Smooth muscle cell (in vitro differentiated cells): ENCODE data around the gene EPPIN. TPM values are rescaled to one million over a fixed set of nuclear protein-coding genes. Genes with fewer than 3 reads are reported as not detected.

Experiments
- DNase-seq: peaks from one replicate; lab custom pipeline; 2025; ENCODE audit not compliant: unreplicated experiment; lab: John Stamatoyannopoulos, UW
- H2AFZ ChIP-seq: fragments of 200-600 bp; sonication (generic); 2 replicates; pipeline ENCODE4 v1.6.0; 2016; ENCODE audit warnings: antibody characterized with exemption, low read depth, mild to moderate bottlenecking
- H3F3A ChIP-seq: fragments of 200-600 bp; sonication (generic); 2 replicates; pipeline ENCODE4 v1.6.0; 2017; ENCODE audit warnings: antibody characterized with exemption, low read depth
- H3K27ac ChIP-seq: fragments of 200-600 bp; sonication (generic); 2 replicates; pipeline ENCODE4 v1.5.1; 2016; ENCODE audit warnings: low read depth, mild to moderate bottlenecking
- H3K27me3 ChIP-seq: fragments of 200-600 bp; sonication (generic); 2 replicates; pipeline ENCODE4 v1.6.1; 2016; ENCODE audit warnings: low read depth, mild to moderate bottlenecking
- H3K36me3 ChIP-seq: fragments of 200-600 bp; sonication (generic); 2 replicates; pipeline ENCODE4 v1.5.1; 2016; ENCODE audit warnings: low read depth
- H3K4me1 ChIP-seq: fragments of 200-600 bp; sonication (generic); 2 replicates; pipeline ENCODE4 v1.5.1; 2016; ENCODE audit warnings: low read depth
- H3K4me2 ChIP-seq: fragments of 200-600 bp; sonication (generic); 2 replicates; pipeline ENCODE4 v1.6.0; 2016; ENCODE audit warnings: mild to moderate bottlenecking
- H3K4me3 ChIP-seq: fragments of 200-600 bp; sonication (generic); 2 replicates; pipeline ENCODE4 v1.5.1; 2016; ENCODE audit warnings: mild to moderate bottlenecking
- H3K79me2 ChIP-seq: fragments of 200-600 bp; sonication (generic); 2 replicates; pipeline ENCODE4 v1.6.0; 2016; ENCODE audit warnings: low read depth, mild to moderate bottlenecking
- H3K9ac ChIP-seq: fragments of 200-600 bp; sonication (generic); 2 replicates; pipeline ENCODE4 v1.6.0; 2016; ENCODE audit warnings: low read depth
- H3K9me3 ChIP-seq: fragments of 200-600 bp; sonication (generic); replicated peaks from 2 replicates; pipeline ENCODE4 v1.5.1; 2016; ENCODE audit warnings: low read depth
- H4K20me1 ChIP-seq: fragments of 200-600 bp; sonication (generic); 2 replicates; pipeline ENCODE4 v1.6.0; 2016; ENCODE audit warnings: low read depth
- WGBS: methylation state at CpG from one replicate; pipeline ENCODE4 v1.1.7; 2016; ENCODE audit warnings: low lambda C conversion rate; 5-methylcytosine and 5-hydroxymethylcytosine counted together
- polyA plus RNA-seq: library from polyadenylated mRNA; unstranded; fragments of >200 nt; fragmentation: Nextera tagmentation; extraction: Ambion mirVana; gene quantifications from 2 replicates; pipeline ENCODE4 v1.2.1, GENCODE V29; 2016
- total RNA-seq: library from RNA; depleted of rRNA; stranded (reverse); fragments of >200 nt; gene quantifications from 2 replicates; pipeline ENCODE4 v1.2.3, GENCODE V29; 2014
- TF ChIP-seq, protein P1 (sequence below): fragments of 200-600 bp; sonication (generic); IDR thresholded peaks from 2 replicates; pipeline ENCODE4 v1.5.1; 2017; ENCODE audit warnings: borderline replicate concordance, mild to moderate bottlenecking, antibody characterized with exemption; ENCODE audit not compliant: insufficient read depth, poor library complexity, severe bottlenecking

Gene EPPIN
- total and polyA plus RNA-seq, 2 experiments from 2014 or later, result not detected

DNA sequence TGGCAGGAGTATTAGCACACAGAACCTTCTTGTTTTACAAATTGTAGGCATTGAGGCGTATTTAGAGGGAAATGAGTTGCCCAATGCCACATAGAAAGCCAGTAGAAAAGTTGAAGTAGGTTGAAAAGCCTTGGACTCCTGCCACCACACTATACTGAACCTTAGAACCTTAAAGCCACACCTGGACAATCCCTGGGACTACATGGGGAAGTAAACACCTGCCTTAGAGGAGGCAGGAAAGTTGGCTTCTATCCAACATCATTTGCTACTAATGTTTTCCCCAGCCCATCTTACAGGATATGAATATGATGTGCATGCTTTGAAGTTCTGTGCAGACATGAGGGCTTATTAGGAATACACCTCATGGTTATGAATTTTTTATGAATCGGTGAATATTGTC lies 5.3 kb upstream of the EPPIN start:
- H3K9me3 ChIP-seq, result no peaks in the 10 kb centered on the region
- WGBS, result 89% methylated on average over 2 of the region's 2 CpGs
- H3K79me2 ChIP-seq, result no peaks in the 10 kb centered on the region
- no peaks in the 10 kb centered on the region for H4K20me1 ChIP-seq
- no peak overlapping the region for H3K4me3 ChIP-seq
- TF ChIP-seq, protein P1, sequence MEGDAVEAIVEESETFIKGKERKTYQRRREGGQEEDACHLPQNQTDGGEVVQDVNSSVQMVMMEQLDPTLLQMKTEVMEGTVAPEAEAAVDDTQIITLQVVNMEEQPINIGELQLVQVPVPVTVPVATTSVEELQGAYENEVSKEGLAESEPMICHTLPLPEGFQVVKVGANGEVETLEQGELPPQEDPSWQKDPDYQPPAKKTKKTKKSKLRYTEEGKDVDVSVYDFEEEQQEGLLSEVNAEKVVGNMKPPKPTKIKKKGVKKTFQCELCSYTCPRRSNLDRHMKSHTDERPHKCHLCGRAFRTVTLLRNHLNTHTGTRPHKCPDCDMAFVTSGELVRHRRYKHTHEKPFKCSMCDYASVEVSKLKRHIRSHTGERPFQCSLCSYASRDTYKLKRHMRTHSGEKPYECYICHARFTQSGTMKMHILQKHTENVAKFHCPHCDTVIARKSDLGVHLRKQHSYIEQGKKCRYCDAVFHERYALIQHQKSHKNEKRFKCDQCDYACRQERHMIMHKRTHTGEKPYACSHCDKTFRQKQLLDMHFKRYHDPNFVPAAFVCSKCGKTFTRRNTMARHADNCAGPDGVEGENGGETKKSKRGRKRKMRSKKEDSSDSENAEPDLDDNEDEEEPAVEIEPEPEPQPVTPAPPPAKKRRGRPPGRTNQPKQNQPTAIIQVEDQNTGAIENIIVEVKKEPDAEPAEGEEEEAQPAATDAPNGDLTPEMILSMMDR, result no peak
- no peaks in the 10 kb centered on the region for H3K36me3 ChIP-seq
- H3K27me3 ChIP-seq, result no peaks in the 10 kb centered on the region
- no peaks in the 10 kb centered on the region for H3K4me1 ChIP-seq
- H3K27ac ChIP-seq, result no peak overlapping the region
- H3K4me2 ChIP-seq, result no peak overlapping the region
- H2AFZ ChIP-seq, result no peak overlapping the region
- DNase-seq, result no peak
- H3F3A ChIP-seq, result no peaks in the 10 kb centered on the region
- no peak overlapping the region for H3K9ac ChIP-seq

DNA sequence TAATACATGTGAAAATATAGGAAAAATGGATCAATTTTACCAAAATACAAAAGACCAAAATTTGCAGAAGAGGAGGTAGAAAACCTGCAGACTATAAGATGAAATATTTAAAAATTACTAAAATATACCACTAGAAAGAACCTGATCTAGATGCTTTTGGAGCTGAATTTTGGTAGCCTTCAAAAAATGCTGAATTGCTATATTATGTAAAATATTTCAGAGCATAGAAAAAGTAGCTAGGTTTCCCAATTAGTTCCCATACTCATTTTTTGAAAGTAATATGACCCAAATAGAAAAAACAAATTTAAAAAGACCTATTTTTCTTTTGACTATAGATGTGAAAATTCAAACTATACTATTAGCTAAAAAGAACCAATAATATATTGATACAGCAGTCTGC lies 3.6 kb upstream of the EPPIN start:
- Histone ChIP-seq H3K4me1 (no peaks in the 10 kb centered on the region), H4K20me1 (no peaks in the 10 kb centered on the region), H3K9ac (no peak overlapping the region), H3K4me2 (no peak overlapping the region), H3K27ac (no peak overlapping the region), H2AFZ (no peak overlapping the region), H3K27me3 (no peaks in the 10 kb centered on the region), H3F3A (no peaks in the 10 kb centered on the region), H3K4me3 (no peak overlapping the region), H3K9me3 (no peaks in the 10 kb centered on the region), H3K79me2 (no peaks in the 10 kb centered on the region), H3K36me3 (no peaks in the 10 kb centered on the region)
- DNase-seq, result no peak
- TF ChIP-seq, protein P1, result no peak

DNA sequence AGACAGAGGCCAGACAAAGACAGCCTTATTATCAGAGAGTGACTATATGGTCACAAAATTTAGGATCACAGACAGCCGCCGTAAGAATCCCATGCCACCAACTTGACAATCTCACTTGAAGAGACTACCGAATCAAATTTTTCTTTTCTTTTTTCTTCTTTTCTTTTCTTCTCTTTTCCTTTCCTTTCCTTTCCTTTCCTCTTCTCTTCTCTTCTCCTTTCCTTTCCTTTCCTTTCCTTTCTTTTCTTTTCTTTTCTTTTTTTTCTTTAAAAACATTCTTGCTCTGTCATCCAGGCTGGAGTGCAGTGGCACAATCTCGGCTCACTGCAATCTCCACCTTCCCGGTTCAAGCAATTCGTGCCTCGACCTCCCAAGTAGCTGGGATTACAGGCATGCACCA lies 1.2 kb upstream of the EPPIN start:
- TF ChIP-seq, protein P1, result no peak
- no peak overlapping the region for H2AFZ ChIP-seq
- H3K79me2 ChIP-seq, result no peaks in the 10 kb centered on the region
- no peaks in the 10 kb centered on the region for H3F3A ChIP-seq
- WGBS, result 87% methylated on average over 7 of the region's 7 CpGs
- no peak overlapping the region for H3K4me3 ChIP-seq
- H3K27me3 ChIP-seq, result peaks cover 9% of the 10 kb centered on the region
- H3K4me2 ChIP-seq, result no peak overlapping the region
- H4K20me1 ChIP-seq, result no peaks in the 10 kb centered on the region
- H3K4me1 ChIP-seq, result no peaks in the 10 kb centered on the region
- no peak overlapping the region for H3K9ac ChIP-seq
- H3K36me3 ChIP-seq, result no peaks in the 10 kb centered on the region
- H3K9me3 ChIP-seq, result no peaks in the 10 kb centered on the region
- DNase-seq, result no peak
- no peak overlapping the region for H3K27ac ChIP-seq

DNA sequence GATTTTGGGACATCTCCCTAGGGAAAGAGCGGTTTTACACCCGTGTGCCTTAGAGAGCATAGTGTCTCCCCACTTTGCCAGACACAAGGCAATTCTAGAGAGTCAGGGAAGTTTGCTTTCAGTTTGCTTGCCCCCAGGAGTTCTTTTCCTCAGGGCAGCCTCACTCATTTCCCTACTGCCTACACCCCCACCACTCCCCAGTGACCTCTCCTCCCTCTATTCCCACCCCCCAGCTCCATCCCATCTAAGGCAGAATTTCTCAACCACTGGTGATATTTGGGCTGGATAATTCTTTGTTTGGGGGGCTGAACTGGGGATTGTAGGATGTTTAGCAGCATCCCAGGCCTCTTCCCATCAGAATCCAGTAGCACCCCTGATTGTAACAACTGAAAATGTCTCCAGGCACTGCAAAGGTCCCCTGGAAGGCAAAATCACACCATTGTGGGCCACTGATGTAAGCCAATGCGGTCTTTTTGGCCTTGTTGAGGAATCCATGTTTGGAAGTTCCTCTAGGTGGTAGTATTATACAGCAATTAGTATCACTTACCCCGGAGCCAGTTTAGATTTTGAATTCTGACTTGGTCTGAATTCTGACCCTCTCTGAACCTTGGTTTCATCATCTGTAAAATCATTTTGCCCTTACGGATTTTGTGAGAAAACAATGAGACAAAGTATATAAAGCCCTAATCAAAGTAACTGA lies 1.3 kb downstream of the EPPIN start:
- DNase-seq, result no peak
- H3K4me1 ChIP-seq, result no peaks in the 10 kb centered on the region
- no peak overlapping the region for H3K27ac ChIP-seq
- WGBS, result 46% methylated on average over 5 of the region's 5 CpGs
- no peak overlapping the region for H2AFZ ChIP-seq
- H3K9me3 ChIP-seq, result no peaks in the 10 kb centered on the region
- no peaks in the 10 kb centered on the region for H3K79me2 ChIP-seq
- no peaks in the 10 kb centered on the region for H3K36me3 ChIP-seq
- H4K20me1 ChIP-seq, result no peaks in the 10 kb centered on the region
- H3K4me2 ChIP-seq, result no peak overlapping the region
- TF ChIP-seq, protein P1, result peak; percentile 52
- no peaks in the 10 kb centered on the region for H3F3A ChIP-seq
- no peak overlapping the region for H3K9ac ChIP-seq
- H3K4me3 ChIP-seq, result no peak overlapping the region
- peaks cover 25% of the 10 kb centered on the region for H3K27me3 ChIP-seq
